H9 (cell line): ENCODE data around the gene MANSC4. TPM values are rescaled to one million over a fixed set of nuclear protein-coding genes. Genes with fewer than 3 reads are reported as not detected.
"Not testable (repeated sequence)": the region's sequence is repeated elsewhere in the genome, so short reads cannot be mapped to it uniquely, and the experiment has no call there.

Experiments used
- DNase-seq: peaks from one replicate; pipeline ENCODE4 v3.0.0-alpha.2; 2017
- H2AFZ ChIP-seq: one replicate; pipeline ENCODE4 v1.6.1; 2013; ENCODE audit warnings: mild to moderate bottlenecking, low read length, control low read depth, moderate library complexity
- H2AK5ac ChIP-seq: 2 replicates; pipeline ENCODE4 v1.6.1; 2013; ENCODE audit warnings: low read length, control low read depth, mixed read lengths; ENCODE audit not compliant: insufficient read length
- H2BK120ac ChIP-seq: one replicate; pipeline ENCODE4 v1.6.1; 2013; ENCODE audit warnings: low read depth, mild to moderate bottlenecking, low read length, control low read depth, inconsistent platforms; ENCODE audit not compliant: poor library complexity, severe bottlenecking
- H2BK12ac ChIP-seq: 2 replicates; pipeline ENCODE4 v1.6.1; 2013; ENCODE audit warnings: low read length, control low read depth, mixed read lengths, low read depth; ENCODE audit not compliant: insufficient read length
- H2BK15ac ChIP-seq: 2 replicates; pipeline ENCODE4 v1.6.1; 2013; ENCODE audit warnings: low read depth, low read length, control low read depth
- H2BK20ac ChIP-seq: one replicate; pipeline ENCODE4 v1.6.1; 2013; ENCODE audit warnings: low read depth, mild to moderate bottlenecking, low read length, control low read depth, inconsistent platforms; ENCODE audit not compliant: poor library complexity, severe bottlenecking
- H2BK5ac ChIP-seq: 2 replicates; pipeline ENCODE4 v1.6.1; 2013; ENCODE audit warnings: low read length, control low read depth, mixed read lengths; ENCODE audit not compliant: insufficient read length
- H3K14ac ChIP-seq: 2 replicates; pipeline ENCODE4 v1.6.1; 2013; ENCODE audit warnings: low read length, control low read depth; ENCODE audit not compliant: insufficient read depth
- H3K18ac ChIP-seq: 2 replicates; pipeline ENCODE4 v1.6.1; 2013; ENCODE audit warnings: low read depth, mild to moderate bottlenecking, mixed read lengths, low read length, control low read depth; ENCODE audit not compliant: insufficient read length
- H3K23ac ChIP-seq: 2 replicates; pipeline ENCODE4 v1.6.1; 2013; ENCODE audit warnings: low read length, control low read depth, mixed read lengths, low read depth; ENCODE audit not compliant: insufficient read length
- H3K23me2 ChIP-seq: 2 replicates; pipeline ENCODE4 v1.6.1; 2013; ENCODE audit warnings: low read depth, mild to moderate bottlenecking, mixed read lengths, low read length, control low read depth; ENCODE audit not compliant: insufficient read length, poor library complexity, severe bottlenecking
- H3K27ac ChIP-seq: 2 replicates; pipeline ENCODE4 v1.5.1; 2013; ENCODE audit warnings: low read length, control low read depth, mixed read lengths, low read depth; ENCODE audit not compliant: insufficient read length
- H3K27me3 ChIP-seq: 2 replicates; pipeline ENCODE4 v1.6.1; 2013; ENCODE audit warnings: low read length, control low read depth, inconsistent platforms; ENCODE audit not compliant: insufficient read depth
- H3K4ac ChIP-seq: 2 replicates; pipeline ENCODE4 v1.6.1; 2013; ENCODE audit warnings: low read depth, mild to moderate bottlenecking, control low read depth, inconsistent platforms, low read length, moderate library complexity
- H3K4me1 ChIP-seq: 2 replicates; pipeline ENCODE4 v1.6.1; 2013; ENCODE audit warnings: low read length, control low read depth, inconsistent platforms; ENCODE audit not compliant: insufficient read depth
- H3K4me2 ChIP-seq: 2 replicates; pipeline ENCODE4 v1.6.1; 2013; ENCODE audit warnings: low read length, control low read depth, mixed read lengths; ENCODE audit not compliant: insufficient read length, insufficient read depth
- H3K56ac ChIP-seq: 2 replicates; pipeline ENCODE4 v1.6.1; 2013; ENCODE audit warnings: low read depth, mild to moderate bottlenecking, mixed read lengths, low read length, control low read depth; ENCODE audit not compliant: insufficient read length
- H3K79me1 ChIP-seq: 2 replicates; pipeline ENCODE4 v1.6.1; 2013; ENCODE audit warnings: low read depth, mild to moderate bottlenecking, moderate library complexity, low read length, control low read depth, inconsistent platforms; ENCODE audit not compliant: insufficient read depth, poor library complexity, severe bottlenecking
- H3K79me2 ChIP-seq: 2 replicates; pipeline ENCODE4 v1.6.1; 2013; ENCODE audit warnings: low read length, control low read depth, inconsistent platforms; ENCODE audit not compliant: insufficient read depth
- H3K9ac ChIP-seq: 2 replicates; pipeline ENCODE4 v1.6.1; 2013; ENCODE audit warnings: low read length, control low read depth, mixed read lengths; ENCODE audit not compliant: insufficient read length; ENCODE audit errors: extremely low read depth
- H3K9me3 ChIP-seq: one replicate; pipeline ENCODE4 v1.6.1; 2013; ENCODE audit warnings: low read depth, low read length, inconsistent platforms; ENCODE audit not compliant: control insufficient read depth
- H3T11ph ChIP-seq: one replicate; pipeline ENCODE4 v1.6.1; 2013; ENCODE audit warnings: mild to moderate bottlenecking, low read length, control low read depth, inconsistent platforms
- H4K20me1 ChIP-seq: one replicate; pipeline ENCODE4 v1.6.1; 2013; ENCODE audit not compliant: control insufficient read depth, insufficient read length, insufficient read depth
- H4K5ac ChIP-seq: 2 replicates; pipeline ENCODE4 v1.6.1; 2013; ENCODE audit warnings: low read depth, mild to moderate bottlenecking, mixed read lengths, low read length, control low read depth; ENCODE audit not compliant: insufficient read length
- H4K8ac ChIP-seq: replicated peaks from 2 replicates; pipeline ENCODE4 v1.6.1; 2013; ENCODE audit warnings: low read length, control low read depth, mixed read lengths, low read depth; ENCODE audit not compliant: insufficient read length
- H4K91ac ChIP-seq: 2 replicates; pipeline ENCODE4 v1.6.1; 2013; ENCODE audit warnings: low read depth, mild to moderate bottlenecking, moderate library complexity, mixed read lengths, low read length, control low read depth; ENCODE audit not compliant: insufficient read length
- H3K27ac Mint-ChIP-seq, 3 experiments: 2 replicates in 2 of 3; 3 replicates in 1 of 3; pipeline ENCODE4 v1.8.0; 2020 to 2021; ENCODE audit warnings: mixed read lengths in 3 of 3, mild to moderate bottlenecking in 1 of 3, moderate library complexity in 1 of 3
- H3K27me3 Mint-ChIP-seq: 2 replicates; pipeline ENCODE4 v1.8.0; 2021; ENCODE audit warnings: low read depth, mild to moderate bottlenecking, moderate library complexity, mixed read lengths
- H3K36me3 Mint-ChIP-seq, 3 experiments: 2 replicates in 2 of 3; 3 replicates in 1 of 3; pipeline ENCODE4 v1.8.0; 2020 to 2021; ENCODE audit warnings: low read depth in 3 of 3, mixed read lengths in 3 of 3; ENCODE audit not compliant: insufficient read depth in 1 of 3
- H3K4me1 Mint-ChIP-seq, 2 experiments: 2 replicates each; pipeline ENCODE4 v1.8.0; 2020; ENCODE audit warnings: mixed read lengths in 2 of 2
- H3K4me3 Mint-ChIP-seq, 2 experiments: 2 replicates in 1 of 2; 3 replicates in 1 of 2; pipeline ENCODE4 v1.8.0; 2020 to 2021; ENCODE audit warnings: mild to moderate bottlenecking in 2 of 2, mixed read lengths in 2 of 2, moderate library complexity in 1 of 2
- H3K9me3 Mint-ChIP-seq, 2 experiments: 2 replicates in 1 of 2; 3 replicates in 1 of 2; pipeline ENCODE4 v1.8.0; 2020; ENCODE audit warnings: mild to moderate bottlenecking in 2 of 2, mixed read lengths in 2 of 2, moderate library complexity in 1 of 2
- WGBS: extraction: QIAGEN DNeasy Blood & Tissue Kit; methylation state at CpG from one replicate; pipeline ENCODE4 v1.1.7; 2013; ENCODE audit warnings: missing lambda C conversion rate, low lambda C conversion rate, mixed read lengths; ENCODE audit not compliant: insufficient read length; ENCODE audit errors: extremely low coverage; 5-methylcytosine and 5-hydroxymethylcytosine counted together
- total RNA-seq: library from RNA; stranded (reverse); gene quantifications from 2 replicates; pipeline ENCODE4 v1.2.1, GENCODE V29; 2021
- TF ChIP-seq, protein P1 (sequence below): fragments of 200-600 bp; sonication (generic); conservative IDR thresholded peaks from 3 replicates; pipeline ENCODE4 v1.8.0; 2021; ENCODE audit warnings: antibody characterized with exemption, mild to moderate bottlenecking

Gene MANSC4
- total RNA-seq, 1 experiment from 2014 or later = not detected

DNA sequence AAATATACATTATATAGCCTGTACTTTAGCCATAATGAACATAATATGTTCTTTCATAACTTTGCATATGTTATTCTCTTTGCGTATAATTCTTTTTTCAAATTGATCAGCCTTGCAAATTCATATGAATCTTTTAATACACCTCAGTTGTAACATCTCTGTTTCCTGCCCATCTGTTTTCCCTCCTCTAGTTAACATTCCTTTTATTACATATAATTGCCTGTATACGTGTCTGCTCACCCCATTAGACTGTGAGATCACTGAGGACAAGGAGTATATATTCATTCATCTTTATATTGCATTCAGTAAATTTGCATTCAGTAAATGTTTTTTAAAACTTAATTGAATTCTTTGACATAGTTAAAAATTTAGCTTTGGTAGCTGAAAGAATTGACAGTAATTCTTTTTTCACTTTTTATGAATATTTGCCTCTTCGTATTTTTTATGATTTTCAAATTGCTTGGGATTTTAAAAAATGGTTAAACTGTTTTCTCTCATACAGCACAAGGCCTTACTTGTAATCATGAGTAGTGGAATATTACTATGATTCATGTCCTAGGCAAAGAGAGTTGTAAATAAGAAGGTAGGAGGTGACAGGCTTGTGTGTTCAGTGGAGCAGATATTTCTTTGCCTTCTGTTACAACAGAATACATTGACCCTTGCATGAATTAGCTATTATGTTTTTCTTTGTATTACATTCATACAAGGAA lies 32.8 kb downstream of the MANSC4 start:
- H4K20me1 ChIP-seq = no peaks in the 10 kb centered on the region
- H3K79me1 ChIP-seq = no peaks in the 10 kb centered on the region
- H3K9ac ChIP-seq = no peak overlapping the region
- no peak overlapping the region for H3K14ac ChIP-seq
- no CpG with 5 or more reads among the region's 3 CpGs for WGBS
- H3K4ac ChIP-seq = no peak overlapping the region
- no peak overlapping the region for H3T11ph ChIP-seq
- H3K9me3 Mint-ChIP-seq = no peaks in the 10 kb centered on the region; a peak in 1 of 5 replicates
- no peaks in the 10 kb centered on the region for H3K27me3 Mint-ChIP-seq
- no peaks in the 10 kb centered on the region for H3K79me2 ChIP-seq
- H2BK12ac ChIP-seq = no peak overlapping the region
- H3K4me2 ChIP-seq = no peak overlapping the region
- no peaks in the 10 kb centered on the region for H3K27me3 ChIP-seq
- H3K23ac ChIP-seq = no peak overlapping the region
- H3K4me1 Mint-ChIP-seq = no peaks in the 10 kb centered on the region
- H3K36me3 Mint-ChIP-seq = peaks cover 11 to 29% (median 29%) of the 10 kb centered on the region in 3 experiments; a peak in 6 of 7 replicates
- H4K8ac ChIP-seq = no peak overlapping the region
- H3K9me3 ChIP-seq = no peaks in the 10 kb centered on the region
- no peaks in the 10 kb centered on the region for H3K23me2 ChIP-seq
- H3K27ac ChIP-seq = no peak overlapping the region
- H2BK5ac ChIP-seq = no peak overlapping the region
- H3K4me1 ChIP-seq = no peaks in the 10 kb centered on the region
- no peak for DNase-seq
- no peak overlapping the region for H3K4me3 Mint-ChIP-seq
- H2BK20ac ChIP-seq = no peak overlapping the region
- no peak overlapping the region for H4K91ac ChIP-seq
- TF ChIP-seq, protein P1, sequence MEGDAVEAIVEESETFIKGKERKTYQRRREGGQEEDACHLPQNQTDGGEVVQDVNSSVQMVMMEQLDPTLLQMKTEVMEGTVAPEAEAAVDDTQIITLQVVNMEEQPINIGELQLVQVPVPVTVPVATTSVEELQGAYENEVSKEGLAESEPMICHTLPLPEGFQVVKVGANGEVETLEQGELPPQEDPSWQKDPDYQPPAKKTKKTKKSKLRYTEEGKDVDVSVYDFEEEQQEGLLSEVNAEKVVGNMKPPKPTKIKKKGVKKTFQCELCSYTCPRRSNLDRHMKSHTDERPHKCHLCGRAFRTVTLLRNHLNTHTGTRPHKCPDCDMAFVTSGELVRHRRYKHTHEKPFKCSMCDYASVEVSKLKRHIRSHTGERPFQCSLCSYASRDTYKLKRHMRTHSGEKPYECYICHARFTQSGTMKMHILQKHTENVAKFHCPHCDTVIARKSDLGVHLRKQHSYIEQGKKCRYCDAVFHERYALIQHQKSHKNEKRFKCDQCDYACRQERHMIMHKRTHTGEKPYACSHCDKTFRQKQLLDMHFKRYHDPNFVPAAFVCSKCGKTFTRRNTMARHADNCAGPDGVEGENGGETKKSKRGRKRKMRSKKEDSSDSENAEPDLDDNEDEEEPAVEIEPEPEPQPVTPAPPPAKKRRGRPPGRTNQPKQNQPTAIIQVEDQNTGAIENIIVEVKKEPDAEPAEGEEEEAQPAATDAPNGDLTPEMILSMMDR = no peak
- no peak overlapping the region for H3K18ac ChIP-seq
- H4K5ac ChIP-seq = no peak overlapping the region
- no peak overlapping the region for H2AK5ac ChIP-seq
- no peak overlapping the region for H3K56ac ChIP-seq
- no peak overlapping the region for H2AFZ ChIP-seq
- no peak overlapping the region for H3K27ac Mint-ChIP-seq
- no peak overlapping the region for H2BK15ac ChIP-seq
- H2BK120ac ChIP-seq = no peak overlapping the region

DNA sequence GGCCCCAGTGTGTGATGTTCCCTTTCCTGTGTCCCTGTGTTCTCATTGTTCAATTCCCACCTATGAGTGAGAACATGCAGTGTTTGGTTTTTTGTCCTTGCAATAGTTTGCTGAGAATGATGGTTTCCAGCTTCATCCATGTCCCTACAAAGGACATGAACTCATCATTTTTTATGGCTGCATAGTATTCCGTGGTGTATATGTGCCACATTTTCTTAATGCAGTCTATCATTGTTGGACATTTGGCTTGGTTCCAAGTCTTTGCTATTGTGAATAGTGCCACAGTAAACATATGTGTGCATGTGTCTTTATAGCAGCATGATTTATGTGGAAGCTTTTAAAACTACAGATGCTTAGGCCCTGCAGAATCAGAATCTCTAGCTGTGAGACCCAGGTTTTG lies 34.3 kb downstream of the MANSC4 start:
- H2BK120ac ChIP-seq, H3K4me2 ChIP-seq, H2BK12ac ChIP-seq, H2BK20ac ChIP-seq, H2AFZ ChIP-seq, H2AK5ac ChIP-seq, H3K9me3 Mint-ChIP-seq, DNase-seq, H3K79me1 ChIP-seq, H3K56ac ChIP-seq, H3K9ac ChIP-seq, H3K27ac ChIP-seq, H3K27ac Mint-ChIP-seq, H3K4me1 ChIP-seq, H2BK5ac ChIP-seq, H3K4me3 Mint-ChIP-seq, H3K9me3 ChIP-seq, H3K14ac ChIP-seq, H3K79me2 ChIP-seq, H3K18ac ChIP-seq, H3K4ac ChIP-seq, H4K20me1 ChIP-seq, H4K91ac ChIP-seq, H3T11ph ChIP-seq, H4K8ac ChIP-seq, H3K27me3 ChIP-seq, H3K4me1 Mint-ChIP-seq, H3K23ac ChIP-seq, H2BK15ac ChIP-seq, H3K23me2 ChIP-seq, H4K5ac ChIP-seq, H3K27me3 Mint-ChIP-seq: not testable (repeated sequence)
- WGBS = no CpG with 5 or more reads among the region's 1 CpG
- peaks cover 12 to 35% (median 32%) of the 10 kb centered on the region in 3 experiments; a peak in 6 of 7 replicates for H3K36me3 Mint-ChIP-seq
